Stimulated activated memory B cell treated with anti-CD40 and anti-IgM and Interleukin-4, amounts not matched to agents 10 μg/mL and 1 μg/mL and 100 μg/mL, for 72 hours (primary cell): ENCODE measurements around the gene TYRO3.
"Not testable (repeated sequence)": the region's sequence is repeated elsewhere in the genome, so short reads cannot be mapped to it uniquely, and the experiment has no call there.

Experiments
- ATAC-seq: fragments of 150-1000 bp; cut with Tn5 transposase; 2 replicates; pipeline ENCODE4 v1.10.0; 2021
- H3K27ac Mint-ChIP-seq: one replicate; pipeline ENCODE4 v1.8.0; 2022; ENCODE audit warnings: mild to moderate bottlenecking, mixed read lengths
- H3K27me3 Mint-ChIP-seq: one replicate; pipeline ENCODE4 v1.8.0; 2022; ENCODE audit warnings: mixed read lengths
- H3K36me3 Mint-ChIP-seq: one replicate; pipeline ENCODE4 v1.8.0; 2022; ENCODE audit warnings: mixed read lengths
- H3K4me1 Mint-ChIP-seq: one replicate; pipeline ENCODE4 v1.8.0; 2022; ENCODE audit warnings: mixed read lengths
- H3K4me3 Mint-ChIP-seq: one replicate; pipeline ENCODE4 v1.8.0; 2022; ENCODE audit warnings: mild to moderate bottlenecking, moderate library complexity, mixed read lengths
- H3K9me3 Mint-ChIP-seq: one replicate; pipeline ENCODE4 v1.8.0; 2022; ENCODE audit warnings: mixed read lengths

The TYRO3 gene

DNA sequence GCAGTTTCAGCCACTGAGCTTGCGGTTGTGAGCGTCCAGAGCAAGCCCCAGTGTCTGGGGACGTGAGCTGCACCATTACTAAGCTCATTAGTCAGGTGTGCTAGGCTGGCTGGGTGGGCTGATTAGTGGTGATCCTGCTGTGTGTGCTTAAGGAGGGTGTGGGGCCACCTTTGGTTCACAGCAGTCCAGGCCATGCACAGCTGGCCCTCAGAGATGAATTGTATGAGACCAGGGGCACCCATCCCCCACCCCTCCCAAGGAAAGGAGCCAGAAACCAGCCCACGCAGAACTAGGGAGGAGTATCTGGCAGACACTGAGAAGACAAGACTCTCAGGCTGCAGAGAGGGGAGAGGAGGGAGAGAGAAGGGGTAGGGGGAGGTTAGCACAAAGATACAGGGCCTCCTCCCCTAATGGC, 3.8 kb downstream of the TYRO3 start:
- Mint-ChIP-seq H3K9me3 (no peaks in the 10 kb centered on the region), H3K27me3 (peaks cover 55% of the 10 kb centered on the region), H3K4me3 (no peak overlapping the region), H3K27ac (no peak overlapping the region), H3K36me3 (no peaks in the 10 kb centered on the region), H3K4me1 (peaks cover 16% of the 10 kb centered on the region)
- ATAC-seq: no peak

- Mint-ChIP-seq H3K4me3 (no peak overlapping the region), H3K9me3 (no peaks in the 10 kb centered on the region), H3K4me1 (peaks cover 6% of the 10 kb centered on the region), H3K27ac (no peak overlapping the region), H3K27me3 (peaks cover 45% of the 10 kb centered on the region), H3K36me3 (no peaks in the 10 kb centered on the region)
- ATAC-seq: no peak
Observed at GRCh38 chr15:41564286-41564959, 5.4 kb downstream of the TYRO3 start.

- Mint-ChIP-seq H3K4me3 (no peak overlapping the region), H3K9me3 (no peaks in the 10 kb centered on the region), H3K36me3 (no peaks in the 10 kb centered on the region), H3K27me3 (peaks cover 39% of the 10 kb centered on the region), H3K4me1 (peaks cover under 1% of the 10 kb centered on the region), H3K27ac (no peak overlapping the region)
- ATAC-seq: no peak
Observed at GRCh38 chr15:41564960-41565502, 6.0 kb downstream of the TYRO3 start.

DNA sequence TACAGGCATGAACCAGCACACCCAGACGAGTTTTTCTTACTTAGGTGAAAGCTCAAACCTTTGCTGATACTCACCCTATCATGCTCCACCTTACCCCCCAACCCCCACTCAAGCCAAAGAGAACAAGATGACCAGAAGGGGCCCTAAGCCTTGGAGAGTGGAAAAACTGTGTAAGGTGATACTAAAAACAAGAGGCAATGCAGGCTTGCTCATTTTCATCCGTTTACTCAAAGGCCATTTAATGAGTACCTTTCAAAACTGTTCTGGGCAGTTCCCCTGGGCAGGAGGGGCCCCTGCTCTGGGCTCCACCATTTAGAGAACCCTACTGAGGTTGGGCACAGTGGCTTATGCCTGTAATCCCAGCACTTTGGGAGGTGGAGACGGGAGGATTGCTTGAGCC, 6.7 kb downstream of the TYRO3 start:
- Mint-ChIP-seq H3K9me3 (no peaks in the 10 kb centered on the region), H3K36me3 (no peaks in the 10 kb centered on the region)

DNA sequence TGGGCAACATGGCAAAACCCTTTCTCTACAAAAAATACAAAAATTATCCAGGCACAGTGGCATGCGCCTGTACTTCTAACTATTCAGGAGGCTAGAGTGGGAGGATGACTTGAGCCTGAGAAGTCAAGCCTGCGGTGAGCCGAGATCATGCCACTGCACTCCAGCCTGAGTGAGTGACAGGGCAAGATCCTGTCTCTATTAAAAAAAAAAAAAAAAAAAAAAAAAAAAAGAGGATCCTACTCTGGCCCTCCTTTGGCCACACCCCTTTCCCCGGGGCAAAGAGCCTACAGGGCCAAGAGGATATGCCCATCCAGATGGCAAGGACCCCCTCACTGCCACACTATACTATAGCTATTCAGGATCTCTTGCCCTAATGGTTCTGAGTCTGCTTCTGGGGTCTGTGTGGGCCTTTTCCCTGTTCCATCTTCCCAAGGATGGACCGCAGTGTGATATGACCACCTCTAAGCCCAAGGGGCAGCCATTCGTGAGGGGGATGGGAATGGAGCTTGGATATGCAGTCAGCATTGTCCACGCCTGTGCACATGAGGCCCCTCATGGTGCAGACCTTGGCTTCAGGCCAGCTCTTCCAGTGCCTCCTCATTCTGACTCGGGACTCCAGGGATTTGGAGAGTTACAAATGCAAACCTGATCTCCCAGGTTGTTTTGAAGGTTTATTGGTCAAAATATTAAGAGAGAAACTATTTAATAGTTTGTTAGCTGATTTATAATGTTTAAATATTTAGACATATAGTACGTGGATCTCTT, 7.3 kb downstream of the TYRO3 start:
- Mint-ChIP-seq H3K9me3 (no peaks in the 10 kb centered on the region), H3K36me3 (no peaks in the 10 kb centered on the region), H3K4me3 (no peak overlapping the region), H3K27ac (no peak overlapping the region), H3K27me3 (peaks cover 26% of the 10 kb centered on the region), H3K4me1 (no peaks in the 10 kb centered on the region)
- ATAC-seq: no peak

More for the DNA sequence above, 6.7 kb downstream of the TYRO3 start:
- Mint-ChIP-seq H3K4me1 (no peaks in the 10 kb centered on the region), H3K27ac (no peak overlapping the region), H3K27me3 (peaks cover 32% of the 10 kb centered on the region), H3K4me3 (no peak overlapping the region)
- no peak for ATAC-seq

DNA sequence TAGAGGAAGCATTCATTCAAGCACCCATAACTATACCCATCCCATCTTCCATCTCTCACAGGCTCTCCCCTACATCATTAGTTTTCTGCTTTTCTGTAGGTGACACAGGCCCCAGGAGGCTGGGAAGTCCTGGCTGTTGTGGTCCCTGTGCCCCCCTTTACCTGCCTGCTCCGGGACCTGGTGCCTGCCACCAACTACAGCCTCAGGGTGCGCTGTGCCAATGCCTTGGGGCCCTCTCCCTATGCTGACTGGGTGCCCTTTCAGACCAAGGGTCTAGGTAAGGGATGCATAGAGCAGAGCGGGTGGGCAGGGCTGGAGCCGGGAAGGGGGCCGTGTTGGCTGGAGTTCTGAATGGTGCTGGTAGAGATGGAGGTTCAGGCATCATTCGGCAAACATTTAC, 8.2 kb downstream of the TYRO3 start:
- Mint-ChIP-seq H3K9me3 (no peaks in the 10 kb centered on the region), H3K27ac (no peak overlapping the region), H3K4me3 (no peak overlapping the region), H3K4me1 (no peaks in the 10 kb centered on the region), H3K27me3 (peaks cover 17% of the 10 kb centered on the region), H3K36me3 (no peaks in the 10 kb centered on the region)
- ATAC-seq: no peak

DNA sequence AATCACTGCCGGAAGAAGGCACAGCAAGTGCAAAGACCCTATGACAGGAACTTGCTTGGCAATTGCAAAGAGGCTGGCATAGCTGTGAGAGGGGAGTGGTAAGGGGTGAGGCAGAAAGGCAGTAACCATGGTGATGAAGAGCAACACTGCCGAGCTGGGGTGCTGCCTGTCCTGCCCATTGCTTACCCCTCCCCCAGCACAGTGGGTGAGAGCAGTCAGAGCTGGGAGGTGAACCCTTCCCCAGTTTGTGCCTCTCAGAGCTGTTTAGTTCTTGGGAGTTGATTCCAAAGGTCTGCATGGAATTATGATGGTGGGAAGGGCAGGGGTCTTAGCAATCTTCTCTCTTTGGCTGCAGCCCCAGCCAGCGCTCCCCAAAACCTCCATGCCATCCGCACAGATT, 8.8 kb downstream of the TYRO3 start:
- Mint-ChIP-seq H3K4me1 (no peaks in the 10 kb centered on the region), H3K9me3 (no peaks in the 10 kb centered on the region), H3K4me3 (no peak overlapping the region), H3K36me3 (no peaks in the 10 kb centered on the region), H3K27me3 (peaks cover 11% of the 10 kb centered on the region), H3K27ac (no peak overlapping the region)
- no peak for ATAC-seq

DNA sequence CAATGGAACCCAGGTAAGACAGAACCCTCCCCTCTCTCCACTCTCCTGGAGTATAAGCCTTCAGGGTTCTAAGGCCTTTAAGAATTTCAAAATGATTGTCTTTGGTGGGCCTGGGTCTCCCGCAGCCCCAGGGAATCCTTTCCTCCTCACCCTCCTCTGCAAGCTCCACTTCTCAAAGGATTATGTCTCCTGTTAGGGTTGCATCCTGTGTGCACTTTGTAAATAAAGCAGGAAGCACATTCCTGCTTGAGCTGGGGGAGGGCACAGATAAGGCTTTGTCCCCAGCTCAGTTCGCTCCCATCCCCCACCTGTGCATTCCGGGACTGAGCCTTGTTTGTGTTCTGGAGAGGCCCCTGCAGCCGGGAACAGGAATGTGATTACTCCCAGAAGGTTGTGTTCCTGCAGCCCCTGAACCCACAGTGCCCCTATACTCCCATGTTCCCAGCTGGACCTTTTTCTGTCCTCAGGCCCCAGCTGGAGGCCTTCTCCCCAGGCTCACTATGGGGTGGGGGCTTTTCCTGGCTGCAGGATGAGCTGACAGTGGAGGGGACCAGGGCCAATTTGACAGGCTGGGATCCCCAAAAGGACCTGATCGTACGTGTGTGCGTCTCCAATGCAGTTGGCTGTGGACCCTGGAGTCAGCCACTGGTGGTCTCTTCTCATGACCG, 9.5 kb downstream of the TYRO3 start:
- Mint-ChIP-seq H3K36me3 (no peaks in the 10 kb centered on the region), H3K27me3 (peaks cover 14% of the 10 kb centered on the region), H3K9me3 (no peaks in the 10 kb centered on the region), H3K4me1 (no peaks in the 10 kb centered on the region), H3K27ac (no peak overlapping the region), H3K4me3 (no peak overlapping the region)
- no peak for ATAC-seq

GRCh38 chr15:41569232-41569631, 10.2 kb downstream of the TYRO3 start:
- ATAC-seq, H3K27ac Mint-ChIP-seq, H3K36me3 Mint-ChIP-seq, H3K4me1 Mint-ChIP-seq, H3K4me3 Mint-ChIP-seq, H3K9me3 Mint-ChIP-seq: not testable (repeated sequence)
- peaks cover 22% of the 10 kb centered on the region for H3K27me3 Mint-ChIP-seq

GRCh38 chr15:41570764-41571163, 11.8 kb downstream of the TYRO3 start:
- Mint-ChIP-seq H3K4me1 (no peaks in the 10 kb centered on the region), H3K27me3 (peaks cover 12% of the 10 kb centered on the region), H3K36me3 (no peaks in the 10 kb centered on the region), H3K4me3 (no peak overlapping the region), H3K9me3 (no peaks in the 10 kb centered on the region), H3K27ac (no peak overlapping the region)
- ATAC-seq: no peak

GRCh38 chr15:41571948-41572347, 12.9 kb downstream of the TYRO3 start:
- Mint-ChIP-seq H3K9me3 (no peaks in the 10 kb centered on the region), H3K36me3 (no peaks in the 10 kb centered on the region), H3K27ac (no peak overlapping the region), H3K4me1 (no peaks in the 10 kb centered on the region), H3K27me3 (peaks cover 12% of the 10 kb centered on the region), H3K4me3 (no peak overlapping the region)
- no peak for ATAC-seq

DNA sequence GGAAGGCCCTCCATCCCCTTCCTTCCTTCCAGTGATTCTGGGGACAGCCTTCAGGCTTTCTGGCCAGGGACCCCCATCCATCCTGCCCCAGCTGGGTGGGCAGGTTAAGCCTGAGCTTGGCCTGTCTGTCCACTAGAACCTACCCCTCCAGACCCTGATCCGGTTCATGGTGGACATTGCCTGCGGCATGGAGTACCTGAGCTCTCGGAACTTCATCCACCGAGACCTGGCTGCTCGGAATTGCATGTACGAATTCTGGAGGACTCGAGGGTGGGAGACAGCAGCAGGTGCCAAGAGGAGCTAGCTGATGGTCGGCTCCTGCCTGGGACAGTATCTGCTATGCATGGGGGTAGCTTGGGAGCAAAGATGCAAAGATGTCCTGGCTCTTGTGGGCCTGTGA, 13.9 kb downstream of the TYRO3 start:
- H3K4me3 Mint-ChIP-seq: no peak overlapping the region
- no peak for ATAC-seq
- H3K4me1 Mint-ChIP-seq: no peaks in the 10 kb centered on the region
- no peaks in the 10 kb centered on the region for H3K36me3 Mint-ChIP-seq
- no peaks in the 10 kb centered on the region for H3K9me3 Mint-ChIP-seq
- H3K27me3 Mint-ChIP-seq: peaks cover 12% of the 10 kb centered on the region
- no peak overlapping the region for H3K27ac Mint-ChIP-seq

GRCh38 chr15:41573396-41573795, 14.4 kb downstream of the TYRO3 start:
- Mint-ChIP-seq H3K4me1 (no peaks in the 10 kb centered on the region), H3K36me3 (no peaks in the 10 kb centered on the region), H3K27me3 (peaks cover 12% of the 10 kb centered on the region), H3K4me3 (no peak overlapping the region), H3K27ac (no peak overlapping the region), H3K9me3 (no peaks in the 10 kb centered on the region)
- no peak for ATAC-seq

DNA sequence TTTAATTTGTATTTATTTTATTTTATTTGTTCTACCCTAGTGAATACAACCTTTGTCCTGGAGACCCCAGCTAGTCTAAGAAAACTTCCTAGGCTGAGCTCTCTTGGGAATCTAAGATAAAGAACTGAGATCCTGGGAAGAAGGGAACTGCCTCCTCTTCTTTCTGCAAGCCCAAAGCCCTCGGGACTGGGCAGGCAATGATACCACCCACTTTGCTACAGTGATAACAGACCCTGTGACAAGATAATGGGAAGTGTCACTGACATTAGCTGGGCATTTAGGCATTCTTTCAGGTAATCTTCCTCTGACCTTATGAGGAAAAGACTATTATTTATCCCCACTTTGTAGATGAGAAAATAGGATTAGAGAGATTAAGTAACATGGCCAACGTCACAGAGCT, 15.1 kb downstream of the TYRO3 start:
- no peak for ATAC-seq
- no peak overlapping the region for H3K27ac Mint-ChIP-seq
- H3K4me1 Mint-ChIP-seq: no peaks in the 10 kb centered on the region
- H3K27me3 Mint-ChIP-seq: peaks cover 12% of the 10 kb centered on the region
- H3K4me3 Mint-ChIP-seq: no peak overlapping the region
- no peaks in the 10 kb centered on the region for H3K9me3 Mint-ChIP-seq
- H3K36me3 Mint-ChIP-seq: no peaks in the 10 kb centered on the region

DNA sequence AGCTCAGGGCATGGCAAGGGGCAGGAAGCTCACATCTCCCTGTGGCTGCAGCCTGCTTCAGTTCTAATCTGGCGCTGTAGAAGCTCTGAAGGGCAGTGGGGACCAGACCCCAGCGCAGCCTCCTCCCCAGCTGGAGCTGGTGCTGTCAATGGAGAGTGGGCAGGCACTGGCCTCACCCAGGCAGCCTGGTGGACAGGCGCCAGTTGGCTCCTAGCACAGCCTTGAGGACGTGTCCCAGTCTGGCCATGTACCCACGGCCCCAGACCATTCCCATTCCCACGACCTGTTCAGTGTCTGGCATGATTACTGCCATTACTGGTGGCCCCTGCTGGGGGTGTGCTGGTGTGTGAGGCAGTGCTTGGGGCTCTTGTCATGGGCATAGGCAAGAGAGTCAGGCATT, 16.3 kb downstream of the TYRO3 start:
- Mint-ChIP-seq H3K36me3 (no peaks in the 10 kb centered on the region), H3K27ac (no peak overlapping the region), H3K9me3 (no peaks in the 10 kb centered on the region), H3K4me3 (no peak overlapping the region), H3K27me3 (peaks cover 12% of the 10 kb centered on the region), H3K4me1 (no peaks in the 10 kb centered on the region)
- ATAC-seq: no peak
